A673 (cell line): ENCODE results near the gene PNN. TPM values are rescaled to one million over a fixed set of nuclear protein-coding genes. Genes with fewer than 3 reads are reported as not detected.

Experiments used
- BruUV-seq: library from RNA; stranded (reverse); fragments of 400-500 nt; replicated peaks from 2 replicates; lab custom pipeline; 2021; lab: Mats Ljungman, UMichigan
- CTCF ChIA-PET: fragments of 300-600 bp; sonication (Branson Sonifier 250); formaldehyde crosslinking; loops from one replicate; lab custom pipeline; 2022; ENCODE audit warnings: antibody characterized with exemption; lab: Charles Lee
- POLR2A ChIA-PET: fragments of 300-600 bp; sonication (Branson Sonifier 250); formaldehyde crosslinking; loops from one replicate; lab custom pipeline; 2022; ENCODE audit warnings: antibody characterized with exemption; ENCODE audit not compliant: low non-redundant PET; lab: Charles Lee
- DNase-seq: peaks from one replicate; pipeline ENCODE4 v3.0.0-alpha.2; 2015; ENCODE audit warnings: low spot score
- H3K27ac ChIP-seq: fragments of 200-600 bp; sonication (generic); 2 replicates; pipeline ENCODE4 v1.5.1; 2016; ENCODE audit warnings: mixed run types, low read depth, mild to moderate bottlenecking, mixed read lengths, antibody characterized with exemption, low read length; ENCODE audit not compliant: poor library complexity, severe bottlenecking
- H3K27me3 ChIP-seq: fragments of 200-600 bp; sonication (generic); replicated peaks from 2 replicates; pipeline ENCODE4 v1.6.1; 2017; ENCODE audit warnings: mixed run types, low read depth, mild to moderate bottlenecking, mixed read lengths, antibody characterized with exemption, low read length; ENCODE audit not compliant: insufficient read depth, poor library complexity
- H3K36me3 ChIP-seq: fragments of 200-600 bp; sonication (generic); 2 replicates; pipeline ENCODE4 v1.6.1; 2016; ENCODE audit warnings: mixed run types, mild to moderate bottlenecking, mixed read lengths, antibody characterized with exemption, low read length; ENCODE audit not compliant: insufficient read depth, poor library complexity, severe bottlenecking
- H3K4me1 ChIP-seq: fragments of 200-600 bp; sonication (generic); 2 replicates; pipeline ENCODE4 v1.6.1; 2017; ENCODE audit warnings: mixed run types, mild to moderate bottlenecking, mixed read lengths, antibody characterized with exemption, low read length; ENCODE audit not compliant: insufficient read depth, poor library complexity, severe bottlenecking
- H3K4me3 ChIP-seq: fragments of 200-600 bp; sonication (generic); 2 replicates; pipeline ENCODE4 v1.5.1; 2016; ENCODE audit warnings: low read depth, mixed run types, mild to moderate bottlenecking, mixed read lengths, low read length; ENCODE audit not compliant: poor library complexity, severe bottlenecking
- H3K9me3 ChIP-seq: fragments of 200-600 bp; sonication (generic); 2 replicates; pipeline ENCODE4 v1.6.1; 2016; ENCODE audit warnings: mixed run types, low read depth, mild to moderate bottlenecking, mixed read lengths, antibody characterized with exemption, low read length; ENCODE audit not compliant: poor library complexity, severe bottlenecking
- EZH2 ChIP-seq: fragments of 200-600 bp; sonication (generic); IDR thresholded peaks from 2 replicates; pipeline ENCODE4 v1.6.1; 2017; ENCODE audit warnings: borderline replicate concordance, low read depth, mild to moderate bottlenecking, mixed read lengths, antibody characterized with exemption, low read length; ENCODE audit not compliant: poor library complexity, severe bottlenecking
- intact Hi-C: fragments of 100-400 bp; cut with micrococcal nuclease; formaldehyde crosslinking; loops from one replicate; pipeline ENCODE4 v1.10.0; 2022; ENCODE audit not compliant: unreplicated experiment
- total RNA-seq: library from RNA; stranded (reverse); gene quantifications from 2 replicates; pipeline ENCODE4 v1.2.3, GENCODE V29; 2021
- TF ChIP-seq, protein P1 (sequence below): fragments of 300-800, 200-600 bp; sonication (generic); conservative IDR thresholded peaks from 2 replicates; pipeline ENCODE4 v1.5.1; 2017; ENCODE audit warnings: low read depth, mild to moderate bottlenecking, antibody characterized with exemption, low read length, moderate library complexity, mixed read lengths

Gene PNN
- total RNA-seq, 1 experiment from 2014 or later, result 146 TPM

DNA sequence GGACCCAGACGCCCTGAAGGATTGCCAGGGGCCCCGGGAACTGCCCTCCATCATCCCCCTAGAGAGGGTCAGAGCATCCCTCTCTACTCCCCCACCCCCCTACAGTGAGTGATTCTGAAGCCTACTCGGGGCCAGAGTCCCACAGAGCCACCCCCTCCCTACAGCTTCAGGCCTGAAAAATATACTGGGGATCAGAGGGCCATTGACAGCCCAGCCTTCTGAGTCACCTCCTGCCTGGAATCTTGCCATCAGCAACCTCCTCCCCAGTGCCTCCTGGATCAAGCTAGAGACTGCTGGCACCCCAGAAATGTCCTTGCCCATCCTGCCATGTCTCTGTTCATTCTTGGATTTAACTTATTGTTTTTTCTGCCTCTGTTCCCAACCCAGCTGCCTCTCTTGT is 37.0 kb downstream of the PNN start:
- ChIA-PET CTCF (no interaction called here), POLR2A (no interaction called here)
- intact Hi-C loops, result no loop called here
- Histone ChIP-seq H3K4me3 (no peak overlapping the region), H3K27ac (no peak overlapping the region), H3K9me3 (no peaks in the 10 kb centered on the region), H3K27me3 (no peaks in the 10 kb centered on the region), H3K4me1 (no peaks in the 10 kb centered on the region), H3K36me3 (no peaks in the 10 kb centered on the region)
- no peak for TF ChIP-seq EZH2
- TF ChIP-seq, protein P1, sequence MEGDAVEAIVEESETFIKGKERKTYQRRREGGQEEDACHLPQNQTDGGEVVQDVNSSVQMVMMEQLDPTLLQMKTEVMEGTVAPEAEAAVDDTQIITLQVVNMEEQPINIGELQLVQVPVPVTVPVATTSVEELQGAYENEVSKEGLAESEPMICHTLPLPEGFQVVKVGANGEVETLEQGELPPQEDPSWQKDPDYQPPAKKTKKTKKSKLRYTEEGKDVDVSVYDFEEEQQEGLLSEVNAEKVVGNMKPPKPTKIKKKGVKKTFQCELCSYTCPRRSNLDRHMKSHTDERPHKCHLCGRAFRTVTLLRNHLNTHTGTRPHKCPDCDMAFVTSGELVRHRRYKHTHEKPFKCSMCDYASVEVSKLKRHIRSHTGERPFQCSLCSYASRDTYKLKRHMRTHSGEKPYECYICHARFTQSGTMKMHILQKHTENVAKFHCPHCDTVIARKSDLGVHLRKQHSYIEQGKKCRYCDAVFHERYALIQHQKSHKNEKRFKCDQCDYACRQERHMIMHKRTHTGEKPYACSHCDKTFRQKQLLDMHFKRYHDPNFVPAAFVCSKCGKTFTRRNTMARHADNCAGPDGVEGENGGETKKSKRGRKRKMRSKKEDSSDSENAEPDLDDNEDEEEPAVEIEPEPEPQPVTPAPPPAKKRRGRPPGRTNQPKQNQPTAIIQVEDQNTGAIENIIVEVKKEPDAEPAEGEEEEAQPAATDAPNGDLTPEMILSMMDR, result no peak
- no TSS peak for BruUV-seq
- no peak for DNase-seq

DNA sequence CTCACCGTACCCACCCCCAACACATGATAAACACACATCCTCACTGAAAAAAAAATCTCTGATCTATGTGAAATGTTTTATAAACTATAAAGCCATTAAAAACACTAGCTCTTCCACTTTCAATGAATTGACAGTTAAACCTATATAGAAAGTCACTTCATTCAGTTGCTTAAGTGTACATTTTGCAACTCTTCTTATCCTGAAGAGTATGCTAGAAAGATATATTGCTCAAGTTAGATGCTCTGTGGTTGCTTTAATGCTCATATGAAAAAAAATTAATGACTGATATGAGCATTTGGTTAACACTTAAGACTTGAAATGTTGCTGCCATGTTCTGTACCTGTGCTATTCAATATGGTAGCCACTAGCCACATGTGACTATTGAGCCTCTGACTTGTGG is 37.6 kb downstream of the PNN start:
- POLR2A ChIA-PET, result no interaction called here
- H3K4me1 ChIP-seq, result no peaks in the 10 kb centered on the region
- intact Hi-C loops, result no loop called here
- no peaks in the 10 kb centered on the region for H3K36me3 ChIP-seq
- no peak overlapping the region for H3K27ac ChIP-seq
- no peaks in the 10 kb centered on the region for H3K27me3 ChIP-seq
- no TSS peak for BruUV-seq
- TF ChIP-seq EZH2, result no peak
- TF ChIP-seq, protein P1, result no peak
- no peak for DNase-seq
- no peaks in the 10 kb centered on the region for H3K9me3 ChIP-seq
- H3K4me3 ChIP-seq, result no peak overlapping the region
- CTCF ChIA-PET, result no interaction called here

GRCh38 chr14:39217214-39217879 is 42.3 kb downstream of the PNN start:
- ChIA-PET CTCF (no interaction called here), POLR2A (no interaction called here)
- Histone ChIP-seq H3K4me1 (no peaks in the 10 kb centered on the region), H3K27me3 (no peaks in the 10 kb centered on the region), H3K27ac (no peak overlapping the region), H3K4me3 (no peak overlapping the region), H3K9me3 (no peaks in the 10 kb centered on the region), H3K36me3 (no peaks in the 10 kb centered on the region)
- intact Hi-C loops, result no loop called here
- peak; percentile 6 for DNase-seq
- TF ChIP-seq, protein P1, result no peak
- TF ChIP-seq EZH2, result no peak
- no TSS peak for BruUV-seq
